HepG2 (cell line): ENCODE data around the gene HECTD1. TPM values are rescaled to one million over a fixed set of nuclear protein-coding genes. Genes with fewer than 3 reads are reported as not detected.
A peak's percentile ranks its signal among the peaks of the same experiment; 100 is the strongest.

ENCODE experiments used
- KLF11 ChIP-seq: IDR thresholded peaks from 2 replicates; pipeline ENCODE4 v1.6.1; 2016; ENCODE audit warnings: missing compliant biosample characterization
- KLF15 ChIP-seq: sonication (generic); formaldehyde crosslinking; IDR thresholded peaks from 2 replicates; pipeline ENCODE4 v1.8.1; 2023; ENCODE audit warnings: borderline replicate concordance, mild to moderate bottlenecking, inconsistent platforms, missing genetic modification reagents, mixed read lengths
- LBX2 ChIP-seq: sonication (generic); formaldehyde crosslinking; IDR thresholded peaks from 2 replicates; pipeline ENCODE4 v1.5.0; 2020; ENCODE audit warnings: missing genetic modification reagents, mild to moderate bottlenecking, borderline replicate concordance
- NCOA2 ChIP-seq: sonication (generic); formaldehyde crosslinking; IDR thresholded peaks from 2 replicates; pipeline ENCODE4 v1.8.0; 2022; ENCODE audit warnings: inconsistent platforms
- PAX8 ChIP-seq: sonication (generic); formaldehyde crosslinking; IDR thresholded peaks from 2 replicates; pipeline ENCODE4 v1.8.0; 2022; ENCODE audit warnings: mild to moderate bottlenecking, missing genetic modification reagents, borderline replicate concordance
- PAXIP1 ChIP-seq: sonication (generic); formaldehyde crosslinking; conservative IDR thresholded peaks from 2 replicates; pipeline ENCODE4 v1.4.0; 2020; ENCODE audit warnings: mild to moderate bottlenecking, missing genetic modification reagents, moderate library complexity
- PCBP2 ChIP-seq: fragments of 200-400 bp; formaldehyde crosslinking; optimal IDR thresholded peaks from 2 replicates; pipeline ENCODE3; 2018; ENCODE audit warnings: low read length, low read depth; ENCODE audit not compliant: poor library complexity, severe bottlenecking
- SATB2 ChIP-seq: sonication (generic); formaldehyde crosslinking; IDR thresholded peaks from 2 replicates; pipeline ENCODE4 v1.5.0; 2020; ENCODE audit warnings: missing genetic modification reagents
- SMC3 ChIP-seq: IDR thresholded peaks from 2 replicates; pipeline ENCODE4 v1.6.1; 2011; ENCODE audit warnings: low read length, improper control_type of control experiment
- ZNF746 ChIP-seq: sonication (generic); formaldehyde crosslinking; IDR thresholded peaks from 2 replicates; pipeline ENCODE4 v1.8.0; 2022; ENCODE audit warnings: mild to moderate bottlenecking, missing genetic modification reagents
- polyA plus RNA-seq, 8 experiments: library from polyadenylated mRNA; depleted of rRNA in 3 of 8; stranded (reverse) in 7 of 8; unstranded in 1 of 8; fragments of >200 nt; fragmentation: Illumina TruSeq in 4 of 8; extraction: Trizol in 4 of 8; gene quantifications; 2 replicates each; pipeline versions ENCODE4 v1.2.1 to v1.2.3, GENCODE V29; 2011 to 2016; ENCODE audit warnings: low read depth in 4 of 8, missing spikeins in 1 of 8, mixed read lengths in 1 of 8; ENCODE audit not compliant: insufficient read depth in 1 of 8
- total RNA-seq, 5 experiments: library from RNA; depleted of rRNA; stranded (reverse); fragments of >200 nt; fragmentation: Illumina TruSeq; extraction: Trizol; gene quantifications; 2 replicates each; pipeline ENCODE4 v1.2.3, GENCODE V29; 2016; ENCODE audit warnings: low read depth in 1 of 5
- TF ChIP-seq, protein P1 (sequence below): sonication (generic); formaldehyde crosslinking; IDR thresholded peaks from 2 replicates; pipeline ENCODE4 v1.4.0; 2020; ENCODE audit warnings: missing genetic modification reagents
- TF ChIP-seq, protein P2 (sequence below): sonication (generic); formaldehyde crosslinking; IDR thresholded peaks from 2 replicates; pipeline ENCODE4 v1.4.0; 2020; ENCODE audit warnings: mild to moderate bottlenecking, missing genetic modification reagents

HECTD1 gene
- total and polyA plus RNA-seq, 2 of the 13 experiments (the other 11 are each of a cell fraction or from before 2014, with no cell fraction given) = 312 to 560 TPM

GRCh38 chr14:31092160-31092708, 115.4 kb downstream of the HECTD1 start (continued):
- TF ChIP-seq, protein P1, sequence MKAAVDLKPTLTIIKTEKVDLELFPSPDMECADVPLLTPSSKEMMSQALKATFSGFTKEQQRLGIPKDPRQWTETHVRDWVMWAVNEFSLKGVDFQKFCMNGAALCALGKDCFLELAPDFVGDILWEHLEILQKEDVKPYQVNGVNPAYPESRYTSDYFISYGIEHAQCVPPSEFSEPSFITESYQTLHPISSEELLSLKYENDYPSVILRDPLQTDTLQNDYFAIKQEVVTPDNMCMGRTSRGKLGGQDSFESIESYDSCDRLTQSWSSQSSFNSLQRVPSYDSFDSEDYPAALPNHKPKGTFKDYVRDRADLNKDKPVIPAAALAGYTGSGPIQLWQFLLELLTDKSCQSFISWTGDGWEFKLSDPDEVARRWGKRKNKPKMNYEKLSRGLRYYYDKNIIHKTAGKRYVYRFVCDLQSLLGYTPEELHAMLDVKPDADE (CRISPR knock-in tag) = no peak
- no peak for TF ChIP-seq LBX2 (CRISPR knock-in tag)
- TF ChIP-seq PCBP2 = peak; percentile 54
- no peak for TF ChIP-seq KLF15 (CRISPR knock-in tag)
- TF ChIP-seq NCOA2 (CRISPR knock-in tag) = peak; percentile 58
- TF ChIP-seq, protein P2, sequence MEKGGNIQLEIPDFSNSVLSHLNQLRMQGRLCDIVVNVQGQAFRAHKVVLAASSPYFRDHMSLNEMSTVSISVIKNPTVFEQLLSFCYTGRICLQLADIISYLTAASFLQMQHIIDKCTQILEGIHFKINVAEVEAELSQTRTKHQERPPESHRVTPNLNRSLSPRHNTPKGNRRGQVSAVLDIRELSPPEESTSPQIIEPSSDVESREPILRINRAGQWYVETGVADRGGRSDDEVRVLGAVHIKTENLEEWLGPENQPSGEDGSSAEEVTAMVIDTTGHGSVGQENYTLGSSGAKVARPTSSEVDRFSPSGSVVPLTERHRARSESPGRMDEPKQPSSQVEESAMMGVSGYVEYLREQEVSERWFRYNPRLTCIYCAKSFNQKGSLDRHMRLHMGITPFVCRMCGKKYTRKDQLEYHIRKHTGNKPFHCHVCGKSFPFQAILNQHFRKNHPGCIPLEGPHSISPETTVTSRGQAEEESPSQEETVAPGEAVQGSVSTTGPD (CRISPR knock-in tag) = no peak
- no peak for TF ChIP-seq ZNF746 (CRISPR knock-in tag)
- peak; percentile 41; the same call in 1 of the 2 replicates for TF ChIP-seq PAXIP1
- 0 out of 2 replicates have a peak, but pooled peaks have one; percentile 37 for TF ChIP-seq PAX8 (CRISPR knock-in tag)
- TF ChIP-seq KLF11 = no peak
- TF ChIP-seq SMC3 = no peak
- TF ChIP-seq SATB2 (CRISPR knock-in tag) = no peak
